GM19239 (cell line): ENCODE measurements around the gene MAP3K12.

Experiments
- DNase-seq: peaks from one replicate; pipeline ENCODE4 v3.0.0; 2011; ENCODE audit warnings: low spot score; ENCODE audit not compliant: insufficient read length
- FAIRE-seq: peaks from 2 replicates; lab custom pipeline; 2011; peaks lifted over from hg19 to GRCh38; lab: Jason Lieb, UNC

Gene MAP3K12

DNA sequence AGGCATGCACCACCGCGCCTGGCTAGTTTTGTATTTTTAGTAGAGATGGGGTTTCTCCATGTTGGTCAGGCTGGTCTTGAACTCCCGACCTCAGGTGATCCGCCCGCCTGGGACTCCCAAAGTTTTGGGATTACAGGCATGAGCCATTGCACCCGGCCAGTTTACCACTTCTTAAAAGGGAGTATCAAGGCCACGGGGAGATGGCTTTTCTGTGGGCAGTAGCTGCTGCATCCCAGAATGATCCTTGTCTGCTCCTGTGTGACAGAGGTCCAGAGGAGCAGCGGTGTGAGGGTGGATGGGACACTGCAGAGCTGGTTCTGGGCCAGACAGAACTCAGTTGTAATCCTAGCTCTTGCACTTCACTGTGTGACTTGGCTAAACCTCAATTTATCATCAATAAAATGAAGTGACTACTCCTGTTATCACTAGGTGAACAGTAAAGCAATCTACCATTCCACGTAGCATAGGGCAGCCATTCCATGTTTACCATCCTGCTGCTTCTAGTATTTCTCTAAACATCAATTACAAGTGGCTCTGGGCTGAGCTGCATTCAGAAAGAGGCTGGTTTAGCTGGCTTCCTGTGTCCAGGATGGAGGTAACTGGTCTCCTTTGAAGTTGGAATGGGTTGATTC is 11.0 kb upstream of the MAP3K12 start:
- no peak for FAIRE-seq
- DNase-seq, result no peak

DNA sequence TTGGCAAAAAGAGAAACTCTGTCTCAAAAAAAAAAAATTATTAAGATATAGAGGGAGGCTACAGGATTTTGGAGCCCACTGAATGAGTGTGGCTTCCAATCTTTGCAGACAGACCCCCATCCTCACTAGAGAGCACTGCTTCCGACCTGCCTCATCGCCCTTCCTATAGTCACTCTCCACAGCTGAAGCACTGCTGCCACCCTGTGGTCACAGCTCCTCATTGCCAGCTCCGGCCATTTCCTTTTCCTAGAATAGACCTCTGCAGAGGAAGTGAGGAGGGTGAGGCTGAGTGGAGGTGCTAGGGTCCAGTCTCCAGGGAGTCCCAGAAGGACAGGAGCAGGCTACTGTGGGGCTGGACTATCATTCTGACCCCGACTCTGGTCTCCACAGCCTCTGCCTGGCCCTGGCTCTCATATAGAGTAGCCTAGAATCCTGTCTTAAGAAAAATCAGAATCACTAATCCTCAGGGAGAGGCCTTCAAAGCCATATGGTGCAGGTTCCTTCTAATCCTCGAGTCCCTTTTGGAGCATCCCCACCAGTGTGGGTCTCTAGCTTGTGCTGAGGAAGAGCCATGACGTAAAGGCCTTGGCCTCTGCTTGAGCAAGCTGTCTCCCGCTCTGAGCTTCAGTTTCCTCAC is 9.4 kb upstream of the MAP3K12 start:
- DNase-seq (peak; percentile 68), FAIRE-seq (peak; percentile 89)

GRCh38 chr12:53507603-53507885 is 8.3 kb upstream of the MAP3K12 start:
- FAIRE-seq (no peak), DNase-seq (no peak)

DNA sequence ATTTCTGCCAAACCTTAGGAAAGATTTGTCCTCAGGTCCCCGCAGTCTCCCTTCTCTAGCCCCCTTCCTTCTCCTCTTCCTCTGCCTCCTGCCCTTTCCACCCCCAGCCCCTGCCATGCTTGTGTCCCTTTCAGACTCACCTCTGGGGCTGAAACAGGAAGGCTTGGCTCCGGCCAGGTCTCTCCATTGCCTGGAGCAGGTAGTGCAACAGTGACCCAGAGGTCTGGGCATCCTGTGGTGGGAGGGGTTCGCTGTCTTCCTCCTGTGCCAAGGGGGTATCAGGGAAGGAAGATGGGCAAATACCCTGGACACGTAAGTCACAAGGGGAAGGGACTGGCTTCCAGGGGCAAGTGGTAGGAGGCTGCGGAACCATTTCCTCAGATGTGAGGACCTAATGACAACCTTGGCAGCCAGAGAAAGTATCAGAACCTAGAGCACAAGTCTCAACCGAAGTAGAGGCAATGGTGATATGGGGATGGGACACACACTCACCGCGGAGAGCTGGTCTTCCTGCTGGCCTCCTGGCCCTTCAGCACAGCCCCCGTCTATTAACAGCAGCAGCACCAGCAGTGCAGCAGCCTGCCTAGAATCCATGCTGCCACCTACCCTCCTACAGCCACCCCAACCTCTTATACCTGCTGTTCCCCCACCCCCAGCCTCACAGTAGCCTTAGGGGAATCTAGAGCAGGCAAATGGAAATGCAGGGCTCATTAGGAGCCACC is 7.8 kb upstream of the MAP3K12 start, which contains the start of gene NPFF:
Gene NPFF (minus strand): TSS at position 604 of the 722 bp plus-strand sequence. CDS start 10 bp downstream, at position 594.
- DNase-seq (no peak), FAIRE-seq (no peak)

DNA sequence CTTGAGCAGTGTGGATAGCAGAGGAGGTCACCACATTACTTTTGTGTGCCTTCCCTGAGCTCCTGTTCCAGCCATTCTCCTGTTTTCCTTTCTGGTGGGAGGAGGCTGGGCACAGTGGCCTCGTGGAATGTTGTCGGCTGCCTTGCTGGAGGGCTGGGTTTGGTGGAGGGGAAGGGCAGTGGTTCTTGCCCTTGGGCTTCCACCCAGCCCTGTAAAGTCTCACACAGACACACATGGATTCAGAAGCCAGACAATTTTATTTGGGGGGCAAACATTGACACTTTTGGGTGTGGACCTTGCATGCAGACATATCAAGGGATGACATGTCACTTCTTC is 7.2 kb upstream of the MAP3K12 start:
- no peak for FAIRE-seq

DNA sequence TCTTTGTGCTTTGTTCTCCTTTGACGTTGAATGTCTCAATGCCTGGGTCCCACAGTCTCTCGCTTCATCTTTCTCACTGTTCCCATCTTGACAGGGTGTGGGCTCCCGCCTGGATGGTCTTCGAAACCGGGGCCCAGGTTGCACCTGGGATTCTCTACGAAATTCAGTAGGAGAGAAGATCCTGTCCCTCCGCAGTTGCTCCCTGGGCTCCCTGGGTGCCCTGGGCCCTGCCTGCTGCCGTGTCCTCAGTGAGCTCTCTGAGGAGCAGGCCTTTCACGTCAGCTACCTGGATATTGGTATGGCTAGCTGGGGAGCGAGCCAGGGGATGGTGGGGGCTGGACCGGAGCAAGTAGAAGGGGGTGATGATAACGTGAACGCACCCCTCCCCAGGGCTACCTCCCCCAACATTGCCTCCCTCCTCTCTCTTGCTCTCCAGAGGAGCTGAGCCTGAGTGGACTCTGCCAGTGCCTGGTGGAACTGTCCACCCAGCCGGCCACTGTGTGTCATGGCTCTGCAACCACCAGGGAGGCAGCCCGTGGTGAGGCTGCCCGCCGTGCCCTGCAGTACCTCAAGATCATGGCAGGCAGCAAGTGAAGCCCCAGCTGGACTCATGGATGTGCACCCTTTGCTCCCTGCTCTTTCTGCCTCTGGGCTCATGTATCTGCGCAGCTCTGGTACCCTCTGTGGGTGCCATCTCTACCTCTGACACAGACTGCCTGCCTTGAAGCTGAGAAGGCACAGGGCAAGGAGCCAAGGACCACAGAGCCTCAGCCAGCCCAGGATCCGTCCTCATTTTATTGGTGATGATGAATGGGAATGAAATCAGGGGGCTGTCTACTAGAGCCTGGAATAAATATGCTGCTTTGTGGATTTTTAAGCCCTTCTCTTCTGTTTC is 6.5 kb upstream of the MAP3K12 start:
- no peak for DNase-seq
- no peak for FAIRE-seq

More for the DNA sequence above, 7.2 kb upstream of the MAP3K12 start:
- DNase-seq, result no peak

DNA sequence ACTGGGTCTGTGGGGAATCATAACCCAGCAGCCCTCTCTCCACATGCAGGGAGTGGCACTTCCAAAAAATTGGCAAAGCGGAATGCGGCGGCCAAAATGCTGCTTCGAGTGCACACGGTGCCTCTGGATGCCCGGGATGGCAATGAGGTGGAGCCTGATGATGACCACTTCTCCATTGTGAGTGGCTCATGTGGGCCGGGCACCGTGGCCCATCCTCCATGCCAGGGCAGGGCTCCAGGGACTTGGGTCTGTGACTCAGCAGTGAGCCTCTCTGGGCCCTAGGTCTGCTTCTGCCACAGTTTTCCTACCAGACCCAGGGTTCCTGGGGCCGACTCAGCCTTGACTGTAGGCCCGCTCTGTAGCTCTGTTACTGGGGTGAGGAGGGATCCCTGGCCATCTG is 5.8 kb upstream of the MAP3K12 start:
- DNase-seq (no peak), FAIRE-seq (no peak)

- no peak for FAIRE-seq
Observed at GRCh38 chr12:53504004-53504920, 5.0 kb upstream of the MAP3K12 start.

GRCh38 chr12:53502983-53503728 is 3.9 kb upstream of the MAP3K12 start:
- FAIRE-seq, result no peak
- DNase-seq, result no peak

More at GRCh38 chr12:53504004-53504920, 5.0 kb upstream of the MAP3K12 start:
- DNase-seq, result no peak

- FAIRE-seq (no peak), DNase-seq (no peak)
Observed at GRCh38 chr12:53502331-53502730, 3.1 kb upstream of the MAP3K12 start.

DNA sequence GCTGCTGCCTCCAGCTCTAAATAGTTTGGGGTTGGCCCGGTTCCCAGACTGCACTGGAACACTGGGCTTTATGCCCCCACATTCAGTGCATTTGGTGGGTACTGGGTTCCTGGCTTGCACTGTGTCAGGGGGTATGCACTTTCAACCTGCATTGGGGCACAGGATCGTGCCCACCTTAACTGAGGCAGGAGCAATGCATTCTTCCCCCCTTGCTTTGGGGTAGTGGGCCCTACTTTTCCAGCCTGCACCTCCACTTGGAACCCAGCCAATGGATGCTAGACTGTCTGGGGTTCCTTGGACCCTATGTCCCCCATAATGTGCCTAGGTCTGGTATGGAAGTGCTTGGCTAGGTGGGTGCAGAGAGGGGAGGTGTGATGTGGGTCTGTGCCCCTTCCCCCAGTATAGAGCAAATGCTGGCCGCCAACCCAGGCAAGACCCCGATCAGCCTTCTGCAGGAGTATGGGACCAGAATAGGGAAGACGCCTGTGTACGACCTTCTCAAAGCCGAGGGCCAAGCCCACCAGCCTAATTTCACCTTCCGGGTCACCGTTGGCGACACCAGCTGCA is 2.4 kb upstream of the MAP3K12 start:
- peak; percentile 4 for FAIRE-seq
- no peak for DNase-seq

DNA sequence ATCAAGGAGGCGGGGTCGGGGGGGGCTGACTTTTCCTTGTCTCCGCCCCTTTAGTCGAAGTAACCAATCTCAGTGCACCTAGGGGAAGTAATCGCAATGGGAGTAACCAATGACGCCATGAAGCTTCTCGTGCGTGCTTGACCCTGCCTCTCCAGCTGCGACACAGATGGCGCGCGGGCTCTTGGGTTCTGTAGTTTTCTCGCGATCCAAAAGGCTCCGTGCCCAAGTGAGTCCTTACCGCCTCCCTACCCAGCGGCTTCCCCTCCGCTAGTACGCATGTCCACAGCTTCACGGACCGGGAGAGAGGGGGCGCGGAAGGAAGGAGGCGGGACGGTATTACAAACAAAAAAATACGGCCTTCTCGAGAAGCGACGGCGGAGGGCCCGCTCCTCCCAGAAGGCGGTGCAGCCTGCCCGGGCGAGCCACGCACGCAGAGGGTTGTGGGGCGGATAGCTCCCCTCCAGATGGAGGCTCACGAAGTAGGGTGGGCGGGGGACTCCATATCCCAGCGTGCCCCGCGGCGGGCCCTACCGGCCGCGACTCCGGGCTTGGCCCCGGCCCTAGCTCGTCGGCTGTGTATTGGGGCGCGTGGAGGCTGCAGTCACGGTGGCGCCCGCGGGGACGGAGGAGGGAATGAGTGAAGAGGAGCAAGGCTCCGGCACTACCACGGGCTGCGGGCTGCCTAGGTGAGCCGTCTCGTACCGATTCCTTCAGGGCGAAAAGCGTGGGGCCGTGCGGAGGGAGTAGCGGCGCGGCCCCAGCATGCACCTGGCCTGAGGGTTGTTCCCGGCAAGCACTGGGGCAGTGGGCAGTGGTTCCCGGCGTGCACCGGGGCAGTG is 1.7 kb upstream of the MAP3K12 start, which contains the start of gene TARBP2:
Gene TARBP2 (plus strand): TSS at position 508 of the 839 bp plus-strand sequence. CDS start 126 bp downstream, at position 634.
- FAIRE-seq, result peak; percentile 98
- peak; percentile 75 for DNase-seq

GRCh38 chr12:53500142-53500775 is 1.0 kb upstream of the MAP3K12 start:
- DNase-seq, result no peak

DNA sequence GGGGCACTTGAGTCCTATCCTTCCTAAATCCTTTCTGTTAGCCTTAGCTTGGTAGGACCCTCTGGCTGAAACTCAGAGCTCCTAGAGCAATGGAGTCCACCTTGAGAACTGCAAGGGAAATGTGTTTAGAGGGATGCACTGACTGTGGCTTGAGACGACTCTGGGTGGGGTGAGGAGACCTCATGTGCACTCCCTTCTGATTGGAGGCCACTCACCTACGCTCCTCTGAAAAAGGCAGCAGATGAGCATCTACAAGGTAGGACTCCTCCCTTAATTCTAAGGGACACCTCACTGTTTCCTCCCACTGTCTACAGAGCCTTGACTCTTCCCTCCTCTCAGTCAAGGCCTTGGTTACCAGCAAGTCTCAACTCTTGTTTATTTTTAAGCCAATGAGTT is 1.0 kb downstream of the MAP3K12 start:
- FAIRE-seq (no peak), DNase-seq (no peak)

More at GRCh38 chr12:53500142-53500775, 1.0 kb upstream of the MAP3K12 start:
- no peak for FAIRE-seq

DNA sequence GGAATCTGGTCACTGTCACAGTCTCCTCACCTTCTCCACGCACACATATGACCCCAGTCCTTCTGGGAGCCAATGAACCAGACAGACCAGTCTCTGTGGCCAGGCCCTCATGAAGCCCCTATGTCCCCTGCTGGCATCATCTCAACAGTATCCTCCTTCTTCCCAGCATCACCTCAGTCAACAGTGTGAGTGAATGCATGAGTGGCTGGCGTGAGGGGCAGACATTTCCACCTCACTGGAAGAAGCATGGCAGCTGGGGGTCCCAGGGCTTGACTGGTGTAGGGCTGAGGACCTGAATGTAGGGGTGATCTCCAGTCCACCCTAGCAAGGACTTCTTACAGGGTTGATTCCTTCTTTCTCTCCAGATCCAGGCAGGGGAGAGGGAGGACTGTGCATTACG is 1.8 kb downstream of the MAP3K12 start:
- no peak for FAIRE-seq
- DNase-seq, result no peak

DNA sequence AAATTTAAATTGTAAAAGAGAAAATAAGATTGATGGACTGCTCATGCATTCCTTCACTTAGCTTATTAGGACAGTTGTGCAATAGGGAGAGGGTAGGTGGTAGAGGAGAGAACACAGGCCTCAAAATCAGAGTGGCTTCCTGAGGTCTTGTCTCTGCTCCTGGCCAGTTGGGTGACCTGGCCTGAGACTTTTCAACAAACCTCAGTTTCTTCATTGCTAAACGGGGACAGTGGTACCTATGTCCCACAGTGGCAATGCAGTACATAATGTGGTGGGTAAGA is 2.6 kb downstream of the MAP3K12 start:
- FAIRE-seq (no peak), DNase-seq (no peak)
